ENCODE measurements around the gene TRPM6. TPM values are rescaled to one million over a fixed set of nuclear protein-coding genes. Genes with fewer than 3 reads are reported as not detected.

The TRPM6 gene
- total RNA-seq, 1 donor from 2014 or later: 0.18 TPM

GRCh38 chr9:74804018-74804385 lies 83.7 kb downstream of the TRPM6 start:
- Mint-ChIP-seq H3K27me3 (ENCODE audit: low read depth) (no peaks in the 10 kb centered on the region), H3K36me3 (no peaks in the 10 kb centered on the region), H3K9me3 (no peaks in the 10 kb centered on the region), H3K4me3 (no peak overlapping the region), H3K27ac (peak overlapping the region; percentile 71), H3K4me1 (peaks cover 10% of the 10 kb centered on the region)
- DNase-seq (ENCODE audit: low spot score in 2 of 2, unreplicated experiment in 2 of 2): no peak
- no peak for TF ChIP-seq CTCF (IDR thresholded peaks at IDR 0.05; ENCODE audit: unreplicated experiment)

GRCh38 chr9:74803376-74804017 lies 84.2 kb downstream of the TRPM6 start:
- H3K27ac Mint-ChIP-seq: no peak overlapping the region
- H3K4me3 Mint-ChIP-seq: no peak overlapping the region
- no peaks in the 10 kb centered on the region for H3K9me3 Mint-ChIP-seq
- no peak for TF ChIP-seq CTCF (IDR thresholded peaks at IDR 0.05; ENCODE audit: unreplicated experiment)
- no peak for DNase-seq (ENCODE audit: low spot score in 2 of 2, unreplicated experiment in 2 of 2)
- H3K4me1 Mint-ChIP-seq: peaks cover 10% of the 10 kb centered on the region
- no peaks in the 10 kb centered on the region for H3K36me3 Mint-ChIP-seq
- no peaks in the 10 kb centered on the region for H3K27me3 Mint-ChIP-seq (ENCODE audit: low read depth)

- Mint-ChIP-seq H3K4me1 (peaks cover 13% of the 10 kb centered on the region), H3K36me3 (no peaks in the 10 kb centered on the region), H3K27ac (no peak overlapping the region), H3K27me3 (ENCODE audit: low read depth) (no peaks in the 10 kb centered on the region), H3K9me3 (no peaks in the 10 kb centered on the region), H3K4me3 (no peak overlapping the region)
- no peak for TF ChIP-seq CTCF (IDR thresholded peaks at IDR 0.05; ENCODE audit: unreplicated experiment)
- no peak for DNase-seq (ENCODE audit: low spot score in 2 of 2, unreplicated experiment in 2 of 2)
These were observed 87.5 kb downstream of the TRPM6 start for GRCh38 chr9:74800226-74800625.

DNA sequence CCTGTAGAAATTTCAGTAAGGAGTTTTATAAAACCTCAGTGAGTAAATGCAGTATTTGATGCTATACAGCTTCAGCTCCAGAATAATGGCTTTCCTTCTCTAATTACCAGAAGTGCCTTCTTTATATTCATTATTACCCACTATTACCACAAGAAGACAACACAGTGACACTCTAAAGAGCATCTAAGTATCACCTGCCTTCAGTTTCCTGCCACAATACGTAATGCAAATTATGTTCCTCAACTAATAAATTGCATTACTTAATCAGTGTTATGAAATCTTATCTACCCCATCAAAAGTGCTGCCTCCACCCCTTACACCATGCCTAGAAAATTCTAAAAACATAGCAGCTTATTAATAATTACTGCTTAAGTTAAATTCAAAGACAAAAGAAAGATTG lies 91.9 kb downstream of the TRPM6 start:
- no peak for TF ChIP-seq CTCF (IDR thresholded peaks at IDR 0.05; ENCODE audit: unreplicated experiment)
- no peaks in the 10 kb centered on the region for H3K27me3 Mint-ChIP-seq (ENCODE audit: low read depth)
- H3K27ac Mint-ChIP-seq: no peak overlapping the region
- H3K4me1 Mint-ChIP-seq: peaks cover 16% of the 10 kb centered on the region
- no peaks in the 10 kb centered on the region for H3K9me3 Mint-ChIP-seq
- DNase-seq (ENCODE audit: low spot score in 2 of 2, unreplicated experiment in 2 of 2): no peak
- no peaks in the 10 kb centered on the region for H3K36me3 Mint-ChIP-seq
- H3K4me3 Mint-ChIP-seq: no peak overlapping the region

- H3K4me3 Mint-ChIP-seq: no peak overlapping the region
- peaks cover 16% of the 10 kb centered on the region for H3K4me1 Mint-ChIP-seq
- H3K9me3 Mint-ChIP-seq: no peaks in the 10 kb centered on the region
- H3K36me3 Mint-ChIP-seq: no peaks in the 10 kb centered on the region
- TF ChIP-seq CTCF (IDR thresholded peaks at IDR 0.05; ENCODE audit: unreplicated experiment): no peak
- H3K27me3 Mint-ChIP-seq (ENCODE audit: low read depth): no peaks in the 10 kb centered on the region
- H3K27ac Mint-ChIP-seq: no peak overlapping the region
- DNase-seq (ENCODE audit: low spot score in 2 of 2, unreplicated experiment in 2 of 2): no peak
These were observed 92.6 kb downstream of the TRPM6 start for GRCh38 chr9:74795081-74795480.

DNA sequence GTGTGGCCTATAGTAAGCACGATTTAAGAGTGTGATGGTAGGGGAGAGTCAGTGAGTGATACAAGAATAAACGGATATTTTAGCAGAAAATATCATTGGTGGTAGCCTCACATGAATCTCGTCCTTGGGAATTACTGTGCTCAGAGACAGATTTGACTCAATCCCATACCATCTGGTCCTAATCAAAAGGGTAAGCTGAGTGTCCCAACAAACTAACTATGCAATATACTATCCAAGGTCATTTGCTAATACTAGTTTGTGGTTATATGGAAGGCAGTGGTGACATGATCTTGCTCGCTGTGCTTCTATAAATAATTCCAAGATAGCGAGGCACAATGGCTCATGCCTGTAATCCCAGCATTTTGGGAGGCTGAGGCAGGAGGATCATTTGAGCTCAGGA lies 103.2 kb downstream of the TRPM6 start:
- Mint-ChIP-seq H3K36me3 (no peaks in the 10 kb centered on the region), H3K27ac (no peak overlapping the region), H3K9me3 (no peaks in the 10 kb centered on the region), H3K4me1 (no peaks in the 10 kb centered on the region), H3K27me3 (ENCODE audit: low read depth) (peaks cover 2% of the 10 kb centered on the region), H3K4me3 (no peak overlapping the region)
- TF ChIP-seq CTCF (IDR thresholded peaks at IDR 0.05; ENCODE audit: unreplicated experiment): no peak
- DNase-seq (ENCODE audit: low spot score in 2 of 2, unreplicated experiment in 2 of 2): no peak
